Measurements from ENCODE around the gene LCE1F. TPM values are rescaled to one million over a fixed set of nuclear protein-coding genes. Genes with fewer than 3 reads are reported as not detected.

LCE1F gene
- total RNA-seq, 1 experiment from 2014 or later, result not detected

DNA sequence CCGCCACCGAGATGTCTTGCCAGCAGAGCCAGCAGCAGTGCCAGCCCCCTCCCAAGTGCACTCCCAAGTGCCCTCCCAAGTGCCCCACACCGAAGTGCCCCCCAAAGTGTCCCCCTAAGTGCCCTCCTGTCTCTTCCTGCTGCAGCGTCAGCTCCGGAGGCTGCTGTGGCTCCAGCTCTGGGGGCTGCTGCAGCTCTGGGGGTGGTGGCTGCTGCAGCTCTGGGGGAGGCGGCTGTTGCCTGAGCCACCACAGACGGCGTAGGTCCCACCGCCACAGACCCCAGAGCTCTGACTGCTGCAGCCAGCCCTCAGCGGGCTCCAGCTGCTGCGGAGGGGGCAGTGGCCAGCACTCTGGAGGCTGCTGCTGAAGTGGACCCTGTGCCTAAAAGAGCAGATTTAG, 1.4 kb downstream of the LCE1F start:
- DNase-seq (ENCODE audit: low spot score), result no peak

DNA sequence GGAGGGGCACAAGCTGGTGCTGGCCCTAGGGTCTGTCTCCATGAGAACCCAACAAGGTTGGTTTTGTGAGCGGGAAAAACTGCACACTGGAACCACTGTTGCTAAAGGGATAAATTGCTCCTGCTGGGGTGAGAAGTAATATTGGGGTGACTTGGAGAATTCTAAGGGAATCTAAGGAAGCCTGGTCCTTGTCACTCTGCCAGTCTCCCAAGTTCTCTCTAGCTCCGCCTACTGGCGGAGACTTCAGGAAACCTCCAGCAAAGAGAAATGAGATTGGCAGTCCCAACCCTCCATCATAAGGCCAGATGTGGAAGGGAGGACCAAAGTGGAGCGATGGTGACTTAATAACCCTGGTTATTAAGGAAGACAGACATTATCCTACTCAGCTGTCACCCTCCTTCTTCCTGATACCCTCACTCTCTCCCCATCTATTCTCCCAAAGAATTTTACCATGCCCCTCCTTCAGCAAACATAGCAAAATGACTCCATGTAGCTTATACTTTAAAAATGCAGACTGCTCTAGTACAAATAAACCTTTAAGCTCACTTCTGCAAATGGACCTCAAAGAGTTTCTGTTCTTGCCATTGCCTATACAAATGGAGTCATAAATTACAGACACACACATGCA, 2.7 kb downstream of the LCE1F start:
- peak; percentile 79 for DNase-seq (ENCODE audit: low spot score)

- no peak for DNase-seq (ENCODE audit: low spot score)
Measured at GRCh38 chr1:152783095-152783494, 8.2 kb downstream of the LCE1F start.

DNA sequence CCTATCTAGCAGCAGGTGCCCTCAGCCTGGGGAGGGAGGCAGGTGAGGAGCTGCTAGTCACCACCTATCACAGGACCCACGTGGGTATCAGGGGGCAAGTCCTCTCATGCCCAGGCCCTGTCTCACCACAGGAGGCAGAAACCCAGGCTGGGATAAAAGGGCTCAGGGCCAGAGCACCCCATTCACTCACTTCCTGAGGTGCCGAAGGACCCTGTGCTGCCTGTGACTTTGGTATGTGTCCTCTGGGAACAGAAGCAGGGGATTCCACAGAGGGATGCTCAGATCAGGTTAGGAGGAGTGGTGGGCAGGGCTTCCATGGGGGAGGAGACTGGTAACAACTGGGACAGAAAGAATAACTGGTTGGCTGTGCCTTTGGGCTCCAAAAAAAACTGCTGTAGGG, 11.1 kb downstream of the LCE1F start, which contains the start of gene LCE1E:
TSS of gene LCE1E (plus strand) at position 181 of the 400 bp plus-strand sequence. CDS start 1,043 bp downstream, outside the sequence.
- peak; percentile 46 for DNase-seq (ENCODE audit: low spot score)

DNA sequence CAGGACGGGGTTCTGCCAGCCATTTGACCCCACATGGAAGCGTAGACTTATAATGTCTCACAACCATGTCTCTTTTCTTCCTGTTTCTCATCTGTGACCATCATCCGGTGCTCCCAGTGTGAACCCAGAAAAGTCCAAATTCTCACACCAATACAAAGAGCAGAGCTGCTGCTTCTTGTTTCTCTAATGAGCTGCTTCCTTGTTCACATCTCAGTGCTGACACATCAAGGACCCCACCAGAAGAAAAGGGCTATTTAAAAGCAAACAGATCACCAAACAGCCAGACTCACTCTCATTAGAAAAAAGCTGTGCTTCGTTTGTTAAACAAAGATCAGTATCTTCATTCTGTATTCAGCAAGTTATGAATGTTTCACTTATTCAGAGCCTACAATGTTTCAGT, 20.7 kb downstream of the LCE1F start:
- DNase-seq (ENCODE audit: low spot score), result no peak

DNA sequence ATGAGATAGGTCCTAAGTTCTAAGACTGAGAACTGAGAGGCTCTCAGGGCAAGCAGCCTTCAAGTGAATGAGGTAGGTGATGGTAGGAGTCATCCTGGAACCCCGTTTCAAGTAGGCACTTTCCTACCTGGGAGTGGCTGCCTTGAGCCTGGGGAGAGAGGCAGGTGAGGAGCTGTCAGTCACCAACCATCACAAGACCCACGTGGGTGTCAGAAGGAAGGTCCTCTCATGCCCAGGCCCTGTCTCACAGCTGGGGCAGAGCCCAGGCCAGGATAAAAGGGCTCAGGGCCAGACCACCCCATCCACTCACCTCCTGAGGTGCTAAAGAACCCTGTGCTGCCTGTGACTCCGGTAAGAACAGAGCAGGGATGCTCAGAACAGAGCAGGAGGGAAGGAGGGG, 21.5 kb downstream of the LCE1F start, which contains the start of gene LCE1D:
TSS of gene LCE1D (plus strand) at position 301 of the 400 bp plus-strand sequence. CDS start 1,074 bp downstream, outside the sequence.
- DNase-seq (ENCODE audit: low spot score), result no peak

GRCh38 chr1:152801333-152801732, 26.4 kb downstream of the LCE1F start:
- no peak for DNase-seq (ENCODE audit: low spot score)

DNA sequence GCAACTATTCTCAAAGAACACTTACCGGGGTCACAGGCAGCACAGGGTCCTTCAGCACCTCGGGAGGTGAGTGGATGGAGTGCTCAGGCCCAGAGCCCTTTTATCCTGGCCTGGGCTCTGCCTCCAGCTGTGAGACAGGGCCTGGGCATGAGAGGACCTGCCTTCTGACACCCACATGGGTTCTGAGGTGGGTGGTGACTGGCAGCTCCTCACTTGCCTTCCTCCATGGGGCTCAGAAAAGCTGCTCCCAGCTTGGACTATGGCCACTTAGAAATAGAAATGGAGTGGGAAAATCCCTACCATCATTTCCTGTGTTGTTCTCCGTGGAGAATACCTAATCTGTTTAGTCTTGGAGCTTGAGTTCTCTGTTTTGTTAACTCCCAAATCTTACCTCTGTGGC, 31.6 kb downstream of the LCE1F start, which contains the start of gene LCE1C:
TSS of gene LCE1C (minus strand) at position 76 of the 400 bp plus-strand sequence. CDS start 1,173 bp downstream, outside the sequence.
- no peak for DNase-seq (ENCODE audit: low spot score)

DNA sequence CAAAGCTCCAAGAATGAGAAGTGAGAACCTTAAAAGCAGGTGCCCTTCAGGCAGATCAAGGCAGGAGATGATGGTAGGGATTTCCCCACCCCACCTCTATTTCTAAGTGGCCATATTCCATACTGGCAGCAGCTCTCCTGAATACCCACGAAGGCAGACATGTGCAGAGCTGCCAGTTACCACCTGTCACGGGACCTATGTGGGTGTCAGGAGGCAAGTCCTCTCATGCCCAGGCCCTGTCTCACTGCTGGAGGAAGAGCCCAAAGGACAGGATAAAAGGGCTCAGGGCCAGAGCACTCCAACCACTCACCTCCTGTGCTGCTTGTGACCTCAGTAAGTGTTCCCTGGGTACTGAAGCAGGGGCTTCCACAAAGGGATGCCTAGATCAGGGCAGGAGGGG, 36.1 kb downstream of the LCE1F start:
- no peak for DNase-seq (ENCODE audit: low spot score)

DNA sequence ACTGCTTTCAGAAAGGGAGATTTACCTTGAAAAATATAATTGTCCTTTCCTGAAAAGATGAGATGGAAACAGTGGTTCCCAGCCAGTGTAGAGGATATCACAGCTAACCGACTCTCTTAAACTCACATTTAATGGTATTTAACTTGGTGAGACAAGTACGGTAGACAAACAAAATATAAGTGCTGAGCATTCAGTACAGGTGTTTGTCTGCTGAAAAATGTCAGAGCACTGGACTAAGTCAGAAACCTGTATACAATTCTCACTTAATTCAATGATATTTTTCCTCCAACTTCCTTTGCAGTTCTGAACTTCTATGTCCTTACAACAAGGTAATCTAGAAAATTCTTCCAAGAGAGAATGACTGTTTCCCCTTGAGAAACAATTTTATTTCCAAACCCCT, 36.7 kb downstream of the LCE1F start, which contains the start of gene LCE1B:
TSS of gene LCE1B (plus strand) at position 301 of the 400 bp plus-strand sequence. CDS start 476 bp downstream, outside the sequence.
- no peak for DNase-seq (ENCODE audit: low spot score)

DNA sequence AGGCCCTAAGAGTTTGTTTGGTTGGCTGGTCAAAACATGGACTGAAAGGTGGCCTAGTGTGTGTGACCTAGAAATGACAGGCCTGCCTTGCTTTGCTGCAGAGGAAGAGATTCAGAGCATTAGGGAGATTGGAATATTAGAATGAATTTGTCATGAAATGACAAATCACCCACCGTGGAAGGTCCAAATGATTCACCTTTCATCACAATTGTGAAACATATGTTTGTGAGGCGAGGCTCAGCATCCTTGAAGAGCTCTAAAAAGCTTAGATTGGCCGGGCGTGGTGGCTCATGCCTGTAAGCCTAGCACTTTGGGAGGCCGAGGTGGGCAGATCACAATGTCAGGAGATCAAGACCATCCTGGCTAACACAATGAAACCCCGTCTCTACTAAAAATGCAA, 42.4 kb downstream of the LCE1F start:
- DNase-seq (ENCODE audit: low spot score), result no peak

DNA sequence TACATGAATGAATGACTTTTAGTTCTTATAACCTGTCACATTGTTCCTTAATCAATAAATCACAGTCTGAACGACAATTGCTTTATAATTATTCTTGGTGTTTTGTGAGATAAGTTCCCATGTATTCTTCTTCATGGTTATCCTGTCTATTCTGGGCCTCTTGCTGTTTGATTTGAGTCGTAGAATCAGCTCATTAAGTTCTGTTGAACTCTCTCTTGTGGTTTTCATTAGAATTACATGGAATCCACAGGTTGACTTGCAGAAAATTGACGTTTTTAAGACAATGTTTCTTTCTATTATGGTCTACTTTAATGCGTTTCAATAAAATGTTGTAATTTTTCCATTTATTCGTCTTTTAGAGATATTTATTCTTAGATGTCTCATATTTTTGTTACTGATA, 48.4 kb downstream of the LCE1F start:
- no peak for DNase-seq (ENCODE audit: low spot score)

DNA sequence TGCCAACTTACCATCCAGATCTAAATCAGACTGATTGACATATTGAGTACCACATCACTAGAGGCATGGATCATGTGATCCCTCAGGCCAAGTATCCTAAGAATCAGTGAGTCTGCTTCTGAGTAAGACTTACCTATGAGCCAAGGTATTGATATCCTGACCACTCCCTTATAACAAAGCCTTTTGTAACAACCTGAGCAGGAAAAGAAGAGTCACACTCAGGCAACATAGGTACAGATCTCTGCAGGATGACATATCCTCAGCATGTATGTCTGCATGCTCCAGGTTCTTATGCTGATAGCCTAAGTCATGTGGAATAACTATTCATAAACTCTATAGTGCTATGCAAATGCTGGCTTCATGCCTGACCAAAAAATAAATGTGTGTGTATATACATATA, 50.0 kb downstream of the LCE1F start:
- DNase-seq (ENCODE audit: low spot score), result no peak

Other genes with a start within 250 kb of the LCE1F start
- not detected in 2 replicates for gene LCE3E, start 208.4 kb upstream of the LCE1F start, total RNA-seq (2014; rRNA removed; shearing (Covaris generic))
- gene LCE3D, start 194.6 kb upstream of the LCE1F start, total RNA-seq (2014; rRNA removed; shearing (Covaris generic)), result not detected in 2 replicates
- gene LCE3C, start 174.9 kb upstream of the LCE1F start, total RNA-seq (2014; rRNA removed; shearing (Covaris generic)), result not detected in 2 replicates
- gene LCE3B, start 161.3 kb upstream of the LCE1F start, total RNA-seq (2014; rRNA removed; shearing (Covaris generic)), result not detected in 2 replicates
- not detected in 2 replicates for gene LCE3A, start 152.0 kb upstream of the LCE1F start, total RNA-seq (2014; rRNA removed; shearing (Covaris generic))
- not detected in 2 replicates for gene LCE2D, start 111.8 kb upstream of the LCE1F start, total RNA-seq (2014; rRNA removed; shearing (Covaris generic))
- not detected in 2 replicates for gene LCE2C, start 99.9 kb upstream of the LCE1F start, total RNA-seq (2014; rRNA removed; shearing (Covaris generic))
- not detected in 2 replicates for gene LCE2B, start 89.0 kb upstream of the LCE1F start, total RNA-seq (2014; rRNA removed; shearing (Covaris generic))
- not detected in 2 replicates for gene LCE2A, start 76.8 kb upstream of the LCE1F start, total RNA-seq (2014; rRNA removed; shearing (Covaris generic))
- not detected in 2 replicates for gene LCE4A, start 67.0 kb upstream of the LCE1F start, total RNA-seq (2014; rRNA removed; shearing (Covaris generic))
- not detected in 2 replicates for gene KPRP, start 17.1 kb upstream of the LCE1F start, total RNA-seq (2014; rRNA removed; shearing (Covaris generic))
- gene LCE1E, start 11.1 kb downstream of the LCE1F start, total RNA-seq (2014; rRNA removed; shearing (Covaris generic)), result 3.0 and 5.2 TPM in 2 replicates
- gene LCE1D, start 21.6 kb downstream of the LCE1F start, total RNA-seq (2014; rRNA removed; shearing (Covaris generic)), result not detected in 2 replicates
- gene LCE1C, start 31.5 kb downstream of the LCE1F start, total RNA-seq (2014; rRNA removed; shearing (Covaris generic)), result not detected in 2 replicates
- not detected in 2 replicates for gene LCE1B, start 36.8 kb downstream of the LCE1F start, total RNA-seq (2014; rRNA removed; shearing (Covaris generic))
- gene LCE1A, start 52.3 kb downstream of the LCE1F start, total RNA-seq (2014; rRNA removed; shearing (Covaris generic)), result not detected in 2 replicates
- gene LCE6A, start 67.7 kb downstream of the LCE1F start, total RNA-seq (2014; rRNA removed; shearing (Covaris generic)), result not detected in 2 replicates
- gene LCE7A, start 84.9 kb downstream of the LCE1F start, total RNA-seq (2014; rRNA removed; shearing (Covaris generic)), result not detected in 2 replicates
- not detected in 2 replicates for gene SMCP, start 103.2 kb downstream of the LCE1F start, total RNA-seq (2014; rRNA removed; shearing (Covaris generic))
- gene IVL, start 133.4 kb downstream of the LCE1F start, total RNA-seq (2014; rRNA removed; shearing (Covaris generic)), result 2.0 and 2.2 TPM in 2 replicates
- gene SPRR5, start 172.1 kb downstream of the LCE1F start, total RNA-seq (2014; rRNA removed; shearing (Covaris generic)), result not detected in 2 replicates
- not detected in 2 replicates for gene SPRR4, start 195.5 kb downstream of the LCE1F start, total RNA-seq (2014; rRNA removed; shearing (Covaris generic))
- not detected in 2 replicates for gene SPRR1A, start 208.9 kb downstream of the LCE1F start, total RNA-seq (2014; rRNA removed; shearing (Covaris generic))
- 0.10 and 0.20 TPM in 2 replicates for gene SPRR3, start 226.6 kb downstream of the LCE1F start, total RNA-seq (2014; rRNA removed; shearing (Covaris generic))

Data from HT-29 (cell line).